SK-N-SH (cell line): ENCODE measurements around the gene MCM5. TPM values are rescaled to one million over a fixed set of nuclear protein-coding genes. Genes with fewer than 3 reads are reported as not detected.

Source experiments
- CTCF ChIA-PET: fragments of 300-600, 350-600 bp; formaldehyde crosslinking; extraction: SDS; loops from one replicate; lab custom pipeline; 2021; lab: Yijun Ruan, JAX
- POLR2A ChIA-PET: fragments of 350-600 bp; sonication (Branson Sonifier 250); formaldehyde crosslinking; extraction: SDS; loops from one replicate; lab custom pipeline; 2020; ENCODE audit warnings: antibody characterized with exemption, inconsistent platforms; lab: Yijun Ruan, JAX
- DNase-seq: peaks from one replicate; pipeline ENCODE4 v3.0.0; 2012
- H2AFZ ChIP-seq: fragments of 200-600 bp; sonication (generic); 2 replicates; pipeline ENCODE4 v1.8.1; 2016; ENCODE audit warnings: antibody characterized with exemption, mild to moderate bottlenecking, low read depth
- H3F3A ChIP-seq: fragments of 200-600 bp; sonication (generic); replicated peaks from 2 replicates; pipeline ENCODE3; 2016; ENCODE audit warnings: antibody characterized with exemption, mild to moderate bottlenecking; ENCODE audit not compliant: insufficient read depth
- H3K27ac ChIP-seq, 2 experiments: fragments of 200-500 bp in 1 of 2; fragments of 200-600 bp in 1 of 2; sonication (Bioruptor generic) in 1 of 2; sonication (generic), shearing (Covaris generic) in 1 of 2; 2 replicates each; pipeline versions ENCODE4 v1.5.1 to v1.6.1; 2014 to 2016; ENCODE audit warnings: low read depth in 2 of 2, inconsistent platforms in 1 of 2, low read length in 1 of 2, mild to moderate bottlenecking in 1 of 2, mixed read lengths in 1 of 2
- H3K27me3 ChIP-seq: fragments of 200-600 bp; sonication (generic), shearing (Covaris generic); 2 replicates; pipeline ENCODE4 v1.6.1; 2016; ENCODE audit warnings: mixed run types; ENCODE audit not compliant: insufficient read depth
- H3K36me3 ChIP-seq, 2 experiments: fragments of 200-500 bp in 1 of 2; fragments of 200-600 bp in 1 of 2; sonication (Bioruptor generic) in 1 of 2; sonication (generic) in 1 of 2; replicated peaks in 1 of 2; 2 replicates each; pipeline versions ENCODE3 to v1.5.1; 2014 to 2016; ENCODE audit warnings: low read length in 1 of 2, mild to moderate bottlenecking in 1 of 2; ENCODE audit not compliant: insufficient read depth in 2 of 2, control insufficient read depth in 1 of 2
- H3K4me1 ChIP-seq, 2 experiments: fragments of 200-500 bp in 1 of 2; fragments of 200-600 bp in 1 of 2; sonication (Bioruptor generic) in 1 of 2; sonication (generic), shearing (Covaris generic) in 1 of 2; 2 replicates each; pipeline versions ENCODE4 v1.5.1 to v1.6.1; 2014 to 2016; ENCODE audit warnings: low read depth in 1 of 2, low read length in 1 of 2, mixed run types in 1 of 2; ENCODE audit not compliant: insufficient read depth in 2 of 2, control insufficient read depth in 1 of 2
- H3K4me2 ChIP-seq: fragments of 200-600 bp; sonication (generic), shearing (Covaris generic); 2 replicates; pipeline ENCODE4 v1.6.1; 2017; ENCODE audit warnings: mixed run types
- H3K4me3 ChIP-seq, 2 experiments: fragments of 200-500 bp in 1 of 2; fragments of 200-600 bp in 1 of 2; sonication (Bioruptor generic) in 1 of 2; sonication (generic), shearing (Covaris generic) in 1 of 2; 2 replicates each; pipeline versions ENCODE4 v1.5.1 to v1.8.1; 2014 to 2016; ENCODE audit warnings: low read depth in 2 of 2, inconsistent platforms in 1 of 2, low read length in 1 of 2, mild to moderate bottlenecking in 1 of 2, mixed read lengths in 1 of 2, moderate library complexity in 1 of 2
- H3K79me2 ChIP-seq: fragments of 200-600 bp; sonication (generic); 2 replicates; pipeline ENCODE4 v1.8.1; 2017; ENCODE audit warnings: mild to moderate bottlenecking; ENCODE audit not compliant: insufficient read depth
- H3K9ac ChIP-seq: fragments of 200-600 bp; sonication (generic); 2 replicates; pipeline ENCODE4 v1.6.1; 2017; ENCODE audit warnings: mixed run types
- H3K9me2 ChIP-seq: fragments of 200-600 bp; sonication (generic); 2 replicates; pipeline ENCODE4 v1.6.1; 2017; ENCODE audit warnings: mixed run types
- H3K9me3 ChIP-seq: fragments of 200-600 bp; sonication (generic); 2 replicates; pipeline ENCODE4 v1.6.1; 2017; ENCODE audit warnings: mixed run types, mild to moderate bottlenecking, moderate library complexity
- H4K20me1 ChIP-seq: fragments of 200-600 bp; sonication (generic); 2 replicates; pipeline ENCODE4 v1.6.1; 2017; ENCODE audit warnings: mild to moderate bottlenecking, mixed run types; ENCODE audit not compliant: insufficient read depth
- CTCF ChIP-seq: fragments of 200-600 bp; sonication (generic); IDR thresholded peaks from 2 replicates; pipeline ENCODE4 v1.6.1; 2017; ENCODE audit warnings: antibody characterized with exemption, mild to moderate bottlenecking, moderate library complexity
- ELF1 ChIP-seq: IDR thresholded peaks from 2 replicates; pipeline ENCODE4 v1.4.0; 2012
- EP300 ChIP-seq, 2 experiments: IDR thresholded peaks; 2 replicates each; pipeline versions ENCODE4 v1.4.0 to v1.6.1; 2012; ENCODE audit warnings: borderline replicate concordance in 1 of 2, low read depth in 1 of 2, low read length in 1 of 2
- EZH2phosphoT487 ChIP-seq: fragments of 200-600 bp; sonication (generic); IDR thresholded peaks from 2 replicates; pipeline ENCODE4 v1.6.1; 2017; ENCODE audit warnings: low read depth, mixed run types, mild to moderate bottlenecking, antibody characterized with exemption, moderate library complexity, borderline replicate concordance
- FOSL2 ChIP-seq: IDR thresholded peaks from 2 replicates; pipeline ENCODE4 v1.4.0; 2012; ENCODE audit warnings: low read depth, mild to moderate bottlenecking, moderate library complexity, borderline replicate concordance
- FOXJ3 ChIP-seq: sonication (generic); formaldehyde crosslinking; IDR thresholded peaks from 2 replicates; pipeline ENCODE4 v1.5.1; 2020; ENCODE audit warnings: mild to moderate bottlenecking, missing genetic modification reagents
- GABPA ChIP-seq: IDR thresholded peaks from 2 replicates; pipeline ENCODE4 v1.4.0; 2012; ENCODE audit warnings: low read depth, mild to moderate bottlenecking
- GATA2 ChIP-seq: sonication (generic); formaldehyde crosslinking; IDR thresholded peaks from 2 replicates; pipeline ENCODE4 v1.5.0; 2020; ENCODE audit warnings: mild to moderate bottlenecking, missing genetic modification reagents
- JUND ChIP-seq: IDR thresholded peaks from 2 replicates; pipeline ENCODE4 v1.4.0; 2012
- MAX ChIP-seq: IDR thresholded peaks from 2 replicates; pipeline ENCODE4 v1.4.0; 2012; ENCODE audit warnings: low read depth
- MEF2A ChIP-seq: IDR thresholded peaks from 2 replicates; pipeline ENCODE4 v1.4.0; 2012; ENCODE audit warnings: low read depth, borderline replicate concordance
- NRF1 ChIP-seq: IDR thresholded peaks from 2 replicates; pipeline ENCODE4 v1.6.1; 2012; ENCODE audit warnings: low read depth, mild to moderate bottlenecking, low read length
- PBX3 ChIP-seq: IDR thresholded peaks from 2 replicates; pipeline ENCODE4; 2012
- POLR2AphosphoS5 ChIP-seq: IDR thresholded peaks from 2 replicates; pipeline ENCODE4 v1.6.1; 2012; ENCODE audit warnings: low read depth, low read length
- SMC3 ChIP-seq: IDR thresholded peaks from 2 replicates; pipeline ENCODE4 v1.6.1; 2012; ENCODE audit warnings: low read depth, low read length, improper control_type of control experiment
- TAF1 ChIP-seq: IDR thresholded peaks from 2 replicates; pipeline ENCODE4 v1.6.1; 2012; ENCODE audit warnings: low read depth, mild to moderate bottlenecking, low read length, moderate library complexity, borderline replicate concordance
- USF1 ChIP-seq: IDR thresholded peaks from 2 replicates; pipeline ENCODE4 v1.4.0; 2012; ENCODE audit warnings: low read depth, borderline replicate concordance
- ZBTB33 ChIP-seq: IDR thresholded peaks from 2 replicates; pipeline ENCODE4 v1.4.0; 2012; ENCODE audit warnings: low read depth, borderline replicate concordance
- whole genome bisulfite sequencing: methylation state at CpG from one replicate; pipeline ENCODE4 v1.1.6; 2017; ENCODE audit warnings: low lambda C conversion rate; 5-methylcytosine and 5-hydroxymethylcytosine counted together
- polyA plus RNA-seq, 3 experiments: library from polyadenylated mRNA; depleted of rRNA; stranded (reverse); fragments of >200 nt; gene quantifications; 2 replicates each; pipeline ENCODE4 v1.2.3, GENCODE V29; 2012
- TF ChIP-seq, protein P1 (sequence below): fragments of 150-350 bp; IDR thresholded peaks from 2 replicates; pipeline ENCODE4 v1.6.1; 2017; ENCODE audit warnings: antibody characterized with exemption, low read length, low read depth, borderline replicate concordance

MCM5 gene
- polyA plus RNA-seq, 1 of the 3 experiments (the other 2 are of a cell fraction) = 42.9 TPM

DNA sequence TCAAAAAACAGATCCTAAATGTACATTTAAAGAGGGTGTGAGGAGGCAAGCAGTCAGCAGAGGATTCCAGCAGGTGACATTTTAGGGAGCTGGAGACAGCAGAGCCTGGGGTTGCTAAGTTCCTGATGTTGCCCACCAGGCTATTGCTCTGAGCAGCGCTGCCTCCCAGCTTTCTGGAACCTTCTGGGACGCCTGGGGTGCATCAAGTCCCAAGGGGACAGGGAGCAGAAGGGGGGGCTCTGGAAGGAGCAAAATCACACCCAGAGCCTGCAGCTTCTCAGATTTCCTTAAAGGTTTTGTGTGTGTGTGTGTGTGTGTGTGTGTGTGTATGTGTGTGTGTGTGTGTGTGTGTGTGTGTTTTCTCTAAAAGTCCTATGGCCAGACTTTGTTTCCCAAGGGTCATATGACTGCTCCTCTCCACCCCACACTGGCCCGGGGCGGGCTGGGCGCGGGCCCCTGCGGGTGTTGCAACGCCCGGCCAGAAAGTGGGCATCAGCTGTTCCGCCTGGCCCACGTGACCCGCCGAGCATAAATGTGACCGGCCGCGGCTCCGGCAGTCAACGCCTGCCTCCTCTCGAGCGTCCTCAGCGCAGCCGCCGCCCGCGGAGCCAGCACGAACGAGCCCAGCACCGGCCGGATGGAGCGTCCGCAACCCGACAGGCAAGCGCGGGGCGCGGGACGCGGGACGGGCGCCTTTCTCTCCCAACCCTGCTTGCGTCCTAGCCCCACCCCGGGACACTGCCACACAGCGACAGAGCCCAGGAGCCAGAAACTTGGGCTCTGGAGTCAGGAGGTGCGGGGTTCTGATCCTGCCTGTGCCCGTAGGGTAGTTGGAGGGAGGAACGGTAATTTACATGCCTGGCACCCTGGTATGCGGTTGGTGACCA lies 19.2 kb upstream of the MCM5 start, which contains the start of gene HMOX1:
Gene HMOX1 (plus strand): TSS at position 560 of the 887 bp plus-strand sequence. CDS start 78 bp downstream, at position 638.
- Histone ChIP-seq H3K4me3 (peak within 1 kb of the TSS; percentile 55 to 77), H3K27ac (peak within 1 kb of the TSS in 1 of 2 experiments; percentile 48; a peak in 2 of 4 replicates), H3F3A (peaks cover 16% of the 10 kb centered on the region), H3K4me2 (peak within 1 kb of the TSS; percentile 77), H3K27me3 (no peaks in the 10 kb centered on the region), H2AFZ (peak within 1 kb of the TSS; percentile 84), H3K79me2 (no peaks in the 10 kb centered on the region; the same call in 1 of the 2 replicates), H3K9ac (peak within 1 kb of the TSS; percentile 68), H3K4me1 (peaks cover 12 to 15% of the 10 kb centered on the region in 2 experiments; a peak in 2 of 4 replicates), H4K20me1 (no peaks in the 10 kb centered on the region), H3K9me3 (no peaks in the 10 kb centered on the region), H3K36me3 (peaks cover 0 to 5% of the 10 kb centered on the region in 2 experiments), H3K9me2 (no peaks in the 10 kb centered on the region)
- WGBS = 45% methylated on average over 3 of the region's 47 CpGs
- TF ChIP-seq FOXJ3 (CRISPR knock-in tag) (no peak), MEF2A (no peak), PBX3 (peak; percentile 44), ZBTB33 (no peak), JUND (no peak), USF1 (peak; percentile 97), FOSL2 (no peak), MAX (peak; percentile 70), GABPA (no peak), TAF1 (peak; percentile 74), NRF1 (peak; percentile 36), EP300 (IDR thresholded peaks at IDR 0.05; ENCODE audit: borderline replicate concordance in 1 of 2, low read depth in 1 of 2, low read length in 1 of 2) (no peak), POLR2AphosphoS5 (peak; percentile 73), SMC3 (no peak), ELF1 (no peak), EZH2phosphoT487 (no peak), GATA2 (CRISPR knock-in tag) (0 out of 2 replicates have a peak, but pooled peaks have one; percentile 7), CTCF (peak; percentile 18; the same call in 1 of the 2 replicates)
- TF ChIP-seq, protein P1, sequence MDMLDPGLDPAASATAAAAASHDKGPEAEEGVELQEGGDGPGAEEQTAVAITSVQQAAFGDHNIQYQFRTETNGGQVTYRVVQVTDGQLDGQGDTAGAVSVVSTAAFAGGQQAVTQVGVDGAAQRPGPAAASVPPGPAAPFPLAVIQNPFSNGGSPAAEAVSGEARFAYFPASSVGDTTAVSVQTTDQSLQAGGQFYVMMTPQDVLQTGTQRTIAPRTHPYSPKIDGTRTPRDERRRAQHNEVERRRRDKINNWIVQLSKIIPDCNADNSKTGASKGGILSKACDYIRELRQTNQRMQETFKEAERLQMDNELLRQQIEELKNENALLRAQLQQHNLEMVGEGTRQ = peak; percentile 83
- ChIA-PET POLR2A (interaction anchor here (1.0 kb wide), 1 partner anchor 30 kb away, joined by 3 read pairs; no protein-coding TSS in a partner anchor), CTCF (interaction anchor here (0.6 to 1.2 kb wide), 5 partner anchors 30 to 217 kb away, joined by 3 to 5 read pairs (median 3); no protein-coding TSS in a partner anchor)
- peak; percentile 92 for DNase-seq
